Measurements from ENCODE around the gene PPP1R13L. TPM values are rescaled to one million over a fixed set of nuclear protein-coding genes. Genes with fewer than 3 reads are reported as not detected.
"Not testable (repeated sequence)": the region's sequence is repeated elsewhere in the genome, so short reads cannot be mapped to it uniquely, and the experiment has no call there.

Gene PPP1R13L
- total RNA-seq, 2 experiments from 2014 or later = 15.2 to 17.8 TPM

GRCh38 chr19:45432543-45432942 lies 27.7 kb upstream of the PPP1R13L start:
- DNase-seq; ATAC-seq; intact Hi-C loops (cut with DNase I, micrococcal nuclease); H3K27ac Mint-ChIP-seq; H3K4me1 Mint-ChIP-seq; H3K36me3 Mint-ChIP-seq (ENCODE audit: low read depth); H3K27me3 Mint-ChIP-seq; H3K9me3 Mint-ChIP-seq (ENCODE audit: low read depth); H3K4me3 Mint-ChIP-seq: not testable (repeated sequence)
- ChIA-PET CTCF (interaction anchor here (0.7 to 1.2 kb wide), 3 partner anchors 15 to 82 kb away, joined by 3 to 4 read pairs (median 3); no protein-coding TSS in a partner anchor), POLR2A (interaction anchor here (0.6 kb wide), 1 partner anchor 30 kb away, joined by 3 read pairs; no protein-coding TSS in a partner anchor)

GRCh38 chr19:45431008-45431407 lies 26.1 kb upstream of the PPP1R13L start:
- peaks cover 12% of the 10 kb centered on the region for H3K4me1 Mint-ChIP-seq
- intact Hi-C loops (cut with DNase I, micrococcal nuclease); H3K4me3 Mint-ChIP-seq; DNase-seq; ATAC-seq; H3K9me3 Mint-ChIP-seq (ENCODE audit: low read depth); H3K36me3 Mint-ChIP-seq (ENCODE audit: low read depth); H3K27me3 Mint-ChIP-seq; H3K27ac Mint-ChIP-seq: not testable (repeated sequence)
- ChIA-PET POLR2A (interaction anchor here (1.2 kb wide), 1 partner anchor 47 kb away, joined by 3 read pairs; no protein-coding TSS in a partner anchor), CTCF (interaction anchor here (0.6 to 2.5 kb wide), 7 partner anchors 9 to 291 kb away, joined by 3 to 12 read pairs (median 3); no protein-coding TSS in a partner anchor)

- H3K27ac Mint-ChIP-seq = not testable (repeated sequence)
Observed at GRCh38 chr19:45429896-45430295, 25.0 kb upstream of the PPP1R13L start.

GRCh38 chr19:45428384-45429231 lies 23.7 kb upstream of the PPP1R13L start:
- no peak for ATAC-seq
- no peaks in the 10 kb centered on the region for H3K9me3 Mint-ChIP-seq (ENCODE audit: low read depth)
- H3K4me3 Mint-ChIP-seq = peak overlapping the region; percentile 63
- POLR2A ChIA-PET = interaction anchor here (0.7 kb wide), 1 partner anchor 11 kb away, joined by 3 read pairs; no protein-coding TSS in a partner anchor
- H3K36me3 Mint-ChIP-seq (ENCODE audit: low read depth) = no peaks in the 10 kb centered on the region
- intact Hi-C loops (cut with DNase I, micrococcal nuclease) = loop anchor here (5.0 kb wide), 2 partner anchors 129 to 264 kb away; partner anchors contain the start of genes QPCTL (in 1 of the 2) and SNRPD2 (in 1 of the 2)
- DNase-seq = peak; percentile 54
- CTCF ChIA-PET = interaction anchor here (0.6 to 1.7 kb wide), 10 partner anchors 11 to 57 kb away, joined by 3 to 15 read pairs (median 4); no protein-coding TSS in a partner anchor
- no peak overlapping the region for H3K27ac Mint-ChIP-seq
- peaks cover 25% of the 10 kb centered on the region for H3K4me1 Mint-ChIP-seq
- H3K27me3 Mint-ChIP-seq = peaks cover 2% of the 10 kb centered on the region

More at GRCh38 chr19:45429896-45430295, 25.0 kb upstream of the PPP1R13L start:
- not testable (repeated sequence) for H3K27me3 Mint-ChIP-seq; H3K4me3 Mint-ChIP-seq; ATAC-seq; DNase-seq; H3K36me3 Mint-ChIP-seq (ENCODE audit: low read depth); H3K9me3 Mint-ChIP-seq (ENCODE audit: low read depth)
- ChIA-PET CTCF (interaction anchor here (1.3 to 2.5 kb wide), 2 partner anchors 49 to 51 kb away, joined by 8 to 12 read pairs; no protein-coding TSS in a partner anchor), POLR2A (interaction anchor here (1.2 kb wide), 1 partner anchor 49 kb away, joined by 3 read pairs; no protein-coding TSS in a partner anchor)
- intact Hi-C loops (cut with DNase I, micrococcal nuclease) = loop anchor here (5.0 kb wide), 2 partner anchors 127 to 262 kb away; partner anchors contain the start of genes QPCTL (in 1 of the 2) and SNRPD2 (in 1 of the 2)
- peaks cover 14% of the 10 kb centered on the region for H3K4me1 Mint-ChIP-seq

- Mint-ChIP-seq H3K27ac (peak overlapping the region; percentile 95), H3K9me3 (ENCODE audit: low read depth) (no peaks in the 10 kb centered on the region), H3K4me1 (peaks cover 52% of the 10 kb centered on the region), H3K36me3 (ENCODE audit: low read depth) (peaks cover 17% of the 10 kb centered on the region), H3K27me3 (peaks cover 2% of the 10 kb centered on the region), H3K4me3 (peak overlapping the region; percentile 92)
- ChIA-PET POLR2A (interaction anchor here (0.5 to 1.3 kb wide), 4 partner anchors 17 to 1364 kb away, joined by 3 to 9 read pairs (median 3); partner anchors contain the start of gene FOSB), CTCF (interaction anchor here (0.6 to 2.0 kb wide), 5 partner anchors 11 to 61 kb away, joined by 3 to 10 read pairs (median 4); no protein-coding TSS in a partner anchor)
- DNase-seq = peak; percentile 68
- ATAC-seq = peak; percentile 67
- intact Hi-C loops (cut with DNase I, micrococcal nuclease) = loop anchor here (1.0 to 5.0 kb wide), 3 partner anchors 45 to 268 kb away; partner anchors contain the start of genes QPCTL (in 1 of the 2) and SNRPD2 (in 1 of the 2)
Observed at GRCh38 chr19:45424191-45425058, 19.6 kb upstream of the PPP1R13L start.

GRCh38 chr19:45423589-45424190 lies 18.8 kb upstream of the PPP1R13L start, which contains the start of gene ERCC1:
ERCC1 (minus strand) TSS chr19:45423917; CDS start chr19:45423374, 543 bp downstream.
- peaks cover 19% of the 10 kb centered on the region for H3K36me3 Mint-ChIP-seq (ENCODE audit: low read depth)
- intact Hi-C loops (cut with DNase I, micrococcal nuclease) = loop anchor here (1.0 kb wide), 6 partner anchors 16 to 269 kb away; partner anchors contain the start of genes ERCC2 (in 1 of the 2), POLR1G (in 1 of the 2) and QPCTL (in 1 of the 2)

GRCh38 chr19:45423033-45423588 lies 18.2 kb upstream of the PPP1R13L start:
- ChIA-PET CTCF (interaction anchor here (0.6 kb wide), 1 partner anchor 479 kb away, joined by 3 read pairs; the partner anchor contains the start of gene MYPOP), POLR2A (interaction anchor here (0.6 kb wide), 1 partner anchor 152 kb away, joined by 4 read pairs; no protein-coding TSS in a partner anchor)
- peak overlapping the region; percentile 92 for H3K4me3 Mint-ChIP-seq
- peak overlapping the region; percentile 95 for H3K27ac Mint-ChIP-seq
- intact Hi-C loops (cut with DNase I, micrococcal nuclease) = loop anchor here (1.0 kb wide), 5 partner anchors 16 to 269 kb away; partner anchors contain the start of genes ERCC2 (in 1 of the 2), POLR1G (in 1 of the 2) and QPCTL (in 1 of the 2)
- H3K4me1 Mint-ChIP-seq = peaks cover 53% of the 10 kb centered on the region
- no peaks in the 10 kb centered on the region for H3K9me3 Mint-ChIP-seq (ENCODE audit: low read depth)
- DNase-seq (peak; percentile 93), ATAC-seq (peak; percentile 72)
- H3K27me3 Mint-ChIP-seq = no peaks in the 10 kb centered on the region
- H3K36me3 Mint-ChIP-seq (ENCODE audit: low read depth) = peaks cover 22% of the 10 kb centered on the region

More at GRCh38 chr19:45423589-45424190, 18.8 kb upstream of the PPP1R13L start, which contains the start of gene ERCC1:
- ATAC-seq = peak; percentile 78
- DNase-seq = peak; percentile 84
- Mint-ChIP-seq H3K4me3 (peak within 1 kb of the TSS; percentile 92), H3K4me1 (peaks cover 55% of the 10 kb centered on the region), H3K27me3 (peaks cover 2% of the 10 kb centered on the region), H3K27ac (peak within 1 kb of the TSS; percentile 95), H3K9me3 (ENCODE audit: low read depth) (no peaks in the 10 kb centered on the region)
- ChIA-PET CTCF (interaction anchor here (0.6 to 2.0 kb wide), 5 partner anchors 10 to 479 kb away, joined by 3 to 10 read pairs (median 4); partner anchors contain the start of gene MYPOP), POLR2A (interaction anchor here (0.5 to 1.3 kb wide), 3 partner anchors 45 to 1364 kb away, joined by 3 to 9 read pairs (median 3); partner anchors contain the start of gene FOSB)

GRCh38 chr19:45421947-45422498 lies 17.2 kb upstream of the PPP1R13L start:
- no peak for DNase-seq
- intact Hi-C loops (cut with DNase I, micrococcal nuclease) = no loop called here
- peaks cover 46% of the 10 kb centered on the region for H3K4me1 Mint-ChIP-seq
- POLR2A ChIA-PET = no interaction called here
- no peak for ATAC-seq
- peaks cover 29% of the 10 kb centered on the region for H3K36me3 Mint-ChIP-seq (ENCODE audit: low read depth)
- peak overlapping the region; percentile 35 for H3K27ac Mint-ChIP-seq
- no peaks in the 10 kb centered on the region for H3K27me3 Mint-ChIP-seq
- H3K9me3 Mint-ChIP-seq (ENCODE audit: low read depth) = no peaks in the 10 kb centered on the region
- CTCF ChIA-PET = interaction anchor here (0.7 to 1.0 kb wide), 2 partner anchors 18 to 57 kb away, joined by 3 to 4 read pairs; no protein-coding TSS in a partner anchor
- no peak overlapping the region for H3K4me3 Mint-ChIP-seq

- no peak for ATAC-seq
- Mint-ChIP-seq H3K27me3 (no peaks in the 10 kb centered on the region), H3K27ac (no peak overlapping the region), H3K36me3 (ENCODE audit: low read depth) (peaks cover 36% of the 10 kb centered on the region), H3K4me3 (no peak overlapping the region), H3K9me3 (ENCODE audit: low read depth) (no peaks in the 10 kb centered on the region), H3K4me1 (peaks cover 44% of the 10 kb centered on the region)
- DNase-seq = no peak
- POLR2A ChIA-PET = no interaction called here
- intact Hi-C loops (cut with DNase I, micrococcal nuclease) = no loop called here
- CTCF ChIA-PET = no interaction called here
Observed at GRCh38 chr19:45420871-45421270, 16.0 kb upstream of the PPP1R13L start.

Data from activated CD4-positive, alpha-beta T cell treated with anti-CD3 and anti-CD28 coated beads for 36 hours (primary cell).